Suprapubic skin (tissue), 4 donors: ENCODE results near the gene DEFB110. TPM values are rescaled to one million over a fixed set of nuclear protein-coding genes. Genes with fewer than 3 reads are reported as not detected.

ENCODE experiments used
- DNase-seq, 2 donors: peaks; one replicate each; pipeline ENCODE4 v3.0.0-alpha.2; 2019; ENCODE audit warnings: low spot score in 2 of 2
- H3K27ac ChIP-seq: fragments of 200-600 bp; sonication (generic); one replicate; pipeline ENCODE4 v1.5.1; 2019
- H3K27me3 ChIP-seq: fragments of 200-600 bp; sonication (generic); one replicate; pipeline ENCODE4 v1.5.1; 2019
- H3K36me3 ChIP-seq: fragments of 200-600 bp; sonication (generic); one replicate; pipeline ENCODE4 v1.5.1; 2019
- H3K4me1 ChIP-seq: fragments of 200-600 bp; sonication (generic); one replicate; pipeline ENCODE4 v1.5.1; 2019
- H3K4me3 ChIP-seq: fragments of 200-600 bp; sonication (generic); one replicate; pipeline ENCODE4 v1.5.1; 2019; ENCODE audit warnings: mild to moderate bottlenecking
- H3K9me3 ChIP-seq: fragments of 200-600 bp; sonication (generic); one replicate; pipeline ENCODE4 v1.5.1; 2019
- CTCF ChIP-seq, 2 donors: fragments of 200-600 bp in 1 of 2; fragments of 450-650 bp in 1 of 2; sonication (generic) in 1 of 2; IDR thresholded peaks; one replicate each; pipeline ENCODE4 v1.5.1; 2016 to 2019; ENCODE audit warnings: antibody characterized with exemption in 2 of 2, mild to moderate bottlenecking in 1 of 2, moderate library complexity in 1 of 2
- EP300 ChIP-seq: sonication (generic); formaldehyde crosslinking; IDR thresholded peaks from one replicate; pipeline ENCODE4 v1.6.1; 2017; ENCODE audit warnings: antibody characterized with exemption
- POLR2A ChIP-seq, 2 donors: fragments of 450-650 bp; IDR thresholded peaks; one replicate each; pipeline ENCODE4 v1.6.1; 2017; ENCODE audit warnings: antibody characterized with exemption in 2 of 2, mild to moderate bottlenecking in 2 of 2, moderate library complexity in 2 of 2
- POLR2AphosphoS5 ChIP-seq, 3 donors: sonication (generic); formaldehyde crosslinking; IDR thresholded peaks; one replicate each; pipeline ENCODE4 v1.6.1; 2017; ENCODE audit warnings: antibody characterized with exemption in 3 of 3
- WGBS: methylation state at CpG from one replicate; pipeline ENCODE4 v1.1.5; 2018; 5-methylcytosine and 5-hydroxymethylcytosine counted together
- total RNA-seq, 4 donors: library from RNA; depleted of rRNA; stranded (reverse); fragments of >200 nt; gene quantifications; one replicate each; pipeline ENCODE4 v1.1.0, GENCODE V29; 2016

The DEFB110 gene
- total RNA-seq, 4 donors from 2014 or later: not detected

GRCh38 chr6:50003139-50003538 is 18.7 kb downstream of the DEFB110 start:
- Histone ChIP-seq H3K27ac (no peak overlapping the region), H3K9me3 (no peaks in the 10 kb centered on the region), H3K4me3 (no peak overlapping the region), H3K27me3 (no peaks in the 10 kb centered on the region), H3K36me3 (no peaks in the 10 kb centered on the region), H3K4me1 (no peaks in the 10 kb centered on the region)
- WGBS: 58% methylated on average over 3 of the region's 3 CpGs
- TF ChIP-seq CTCF (IDR thresholded peaks at IDR 0.05) (no peak), POLR2AphosphoS5 (IDR thresholded peaks at IDR 0.05) (no peak), POLR2A (IDR thresholded peaks at IDR 0.05) (no peak), EP300 (no peak)
- DNase-seq: no peak

- Histone ChIP-seq H3K27ac (no peak overlapping the region), H3K9me3 (no peaks in the 10 kb centered on the region), H3K36me3 (no peaks in the 10 kb centered on the region), H3K4me3 (no peak overlapping the region), H3K27me3 (no peaks in the 10 kb centered on the region), H3K4me1 (no peaks in the 10 kb centered on the region)
- DNase-seq: no peak
- TF ChIP-seq CTCF (IDR thresholded peaks at IDR 0.05): no peak
- TF ChIP-seq EP300: no peak
Measured at GRCh38 chr6:49995278-49995677, 26.5 kb downstream of the DEFB110 start.

DNA sequence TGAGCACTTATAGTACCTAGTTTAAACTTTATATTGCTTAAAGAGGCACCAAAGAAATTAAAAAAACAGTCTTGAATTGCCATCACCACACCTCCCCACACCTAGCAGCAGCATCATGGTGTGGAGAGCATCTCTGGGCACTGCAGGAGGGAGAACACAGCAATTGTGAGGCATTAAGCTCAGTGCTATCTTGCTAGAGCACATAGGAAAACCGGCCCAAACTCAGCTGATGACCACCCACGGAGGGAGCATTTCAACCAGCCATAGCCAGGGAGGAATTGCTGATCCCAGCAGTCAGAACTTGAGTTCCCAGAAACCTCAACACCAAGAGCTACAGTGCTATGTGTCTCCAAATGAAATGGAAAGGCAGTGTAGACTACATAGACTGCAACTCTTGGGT is 32.9 kb downstream of the DEFB110 start:
- Histone ChIP-seq H3K36me3 (no peaks in the 10 kb centered on the region), H3K4me3 (no peak overlapping the region), H3K27ac (no peak overlapping the region), H3K27me3 (no peaks in the 10 kb centered on the region), H3K9me3 (no peaks in the 10 kb centered on the region), H3K4me1 (no peaks in the 10 kb centered on the region)
- WGBS: no CpG with 5 or more reads among the region's 2 CpGs
- DNase-seq: no peak
- no peak for TF ChIP-seq POLR2AphosphoS5 (IDR thresholded peaks at IDR 0.05)
- TF ChIP-seq POLR2A (IDR thresholded peaks at IDR 0.05): no peak
- no peak for TF ChIP-seq EP300
- TF ChIP-seq CTCF (IDR thresholded peaks at IDR 0.05): no peak

DNA sequence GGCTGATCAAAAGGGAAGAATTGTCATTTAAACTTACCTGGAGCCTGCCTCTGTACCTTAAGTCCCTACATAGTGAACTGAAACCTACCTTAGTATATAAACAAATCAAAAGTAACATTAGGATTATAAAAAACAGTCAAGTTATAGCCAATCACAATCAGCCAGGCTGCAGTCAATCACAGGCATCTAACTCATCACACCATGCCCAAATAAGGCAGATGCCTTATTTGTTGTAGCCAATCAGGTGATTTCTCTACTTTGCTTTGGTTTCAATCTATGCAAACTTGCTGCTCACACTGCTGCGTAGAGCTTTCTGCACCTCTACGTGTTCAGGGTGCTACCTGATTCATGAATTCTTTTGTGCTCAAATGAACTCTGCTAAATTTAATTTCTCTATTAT is 34.0 kb downstream of the DEFB110 start:
- H3K36me3 ChIP-seq: no peaks in the 10 kb centered on the region
- no peaks in the 10 kb centered on the region for H3K27me3 ChIP-seq
- WGBS: 100% methylated on average over 2 of the region's 2 CpGs
- H3K4me1 ChIP-seq: no peaks in the 10 kb centered on the region
- no peaks in the 10 kb centered on the region for H3K9me3 ChIP-seq
- DNase-seq: no peak
- TF ChIP-seq CTCF (IDR thresholded peaks at IDR 0.05) (no peak), POLR2AphosphoS5 (IDR thresholded peaks at IDR 0.05) (no peak), EP300 (no peak), POLR2A (IDR thresholded peaks at IDR 0.05) (no peak)
- H3K4me3 ChIP-seq: no peak overlapping the region
- no peak overlapping the region for H3K27ac ChIP-seq

GRCh38 chr6:49986551-49986950 is 35.2 kb downstream of the DEFB110 start:
- H3K9me3 ChIP-seq: no peaks in the 10 kb centered on the region
- TF ChIP-seq POLR2A (IDR thresholded peaks at IDR 0.05) (no peak), EP300 (no peak), POLR2AphosphoS5 (IDR thresholded peaks at IDR 0.05) (no peak), CTCF (IDR thresholded peaks at IDR 0.05) (no peak)
- whole genome bisulfite sequencing: 30% methylated on average over 1 of the region's 1 CpG
- H3K27ac ChIP-seq: no peak overlapping the region
- H3K27me3 ChIP-seq: no peaks in the 10 kb centered on the region
- no peaks in the 10 kb centered on the region for H3K4me1 ChIP-seq
- H3K4me3 ChIP-seq: no peak overlapping the region
- H3K36me3 ChIP-seq: no peaks in the 10 kb centered on the region
- DNase-seq: no peak
